Endodermal cell (in vitro differentiated cells): ENCODE data around the gene ZMYND8. TPM values are rescaled to one million over a fixed set of nuclear protein-coding genes. Genes with fewer than 3 reads are reported as not detected.

Source experiments
- DNase-seq: peaks from one replicate; pipeline ENCODE4 v3.0.0-alpha.2; 2017
- H3K27ac ChIP-seq: 2 replicates; pipeline ENCODE4 v1.5.1; 2013; ENCODE audit warnings: mild to moderate bottlenecking, low read depth, low read length, moderate library complexity
- H3K27me3 ChIP-seq: 2 replicates; pipeline ENCODE4 v1.6.1; 2013; ENCODE audit warnings: mild to moderate bottlenecking, low read length, moderate library complexity; ENCODE audit not compliant: insufficient read depth, control insufficient read depth, poor library complexity, severe bottlenecking
- H3K36me3 ChIP-seq: 2 replicates; pipeline ENCODE4 v1.7.0; 2013; ENCODE audit warnings: mild to moderate bottlenecking, low read length, moderate library complexity; ENCODE audit not compliant: control insufficient read depth, insufficient read depth
- H3K4me1 ChIP-seq: one replicate; pipeline ENCODE4 v1.7.0; 2013; ENCODE audit warnings: low read length; ENCODE audit not compliant: control insufficient read depth, insufficient read depth
- H3K4me3 ChIP-seq: 2 replicates; pipeline ENCODE4 v1.5.1; 2013; ENCODE audit warnings: mild to moderate bottlenecking, low read length, moderate library complexity
- H3K9ac ChIP-seq: 2 replicates; pipeline ENCODE4 v1.6.1; 2013; ENCODE audit warnings: mild to moderate bottlenecking, low read length, moderate library complexity; ENCODE audit not compliant: poor library complexity, severe bottlenecking; ENCODE audit errors: extremely low read depth
- H3K9me3 ChIP-seq: 2 replicates; pipeline ENCODE4 v1.6.1; 2013; ENCODE audit warnings: mild to moderate bottlenecking, low read length, moderate library complexity; ENCODE audit not compliant: control insufficient read depth
- H3K27ac Mint-ChIP-seq: 2 replicates; pipeline ENCODE4 v1.8.0; 2020; ENCODE audit warnings: mixed read lengths
- H3K27me3 Mint-ChIP-seq: 2 replicates; pipeline ENCODE4 v1.8.0; 2021; ENCODE audit warnings: mild to moderate bottlenecking, mixed read lengths; ENCODE audit not compliant: insufficient read depth
- H3K36me3 Mint-ChIP-seq: 2 replicates; pipeline ENCODE4 v1.8.0; 2020; ENCODE audit warnings: low read depth, mixed read lengths
- H3K4me1 Mint-ChIP-seq: 2 replicates; pipeline ENCODE4 v1.8.0; 2020; ENCODE audit warnings: mixed read lengths
- H3K4me3 Mint-ChIP-seq: 2 replicates; pipeline ENCODE4 v1.8.0; 2020; ENCODE audit warnings: mild to moderate bottlenecking, moderate library complexity, mixed read lengths
- H3K9me3 Mint-ChIP-seq: 2 replicates; pipeline ENCODE4 v1.8.0; 2020; ENCODE audit warnings: mild to moderate bottlenecking, mixed read lengths
- WGBS, 2 experiments: methylation state at CpG; one replicate each; pipeline versions ENCODE4 v1.1.5 to v1.1.7; 2013; ENCODE audit warnings: missing lambda C conversion rate in 2 of 2, mixed read lengths in 1 of 2; ENCODE audit not compliant: insufficient coverage in 1 of 2, insufficient read length in 1 of 2; 5-methylcytosine and 5-hydroxymethylcytosine counted together
- total RNA-seq, 2 donors: library from RNA; stranded (reverse); fragmentation: NEBNext Ultra II Directional in 1 of 2; extraction: Animal tissue kit (Norgen Biotek cat#: 25700) in 1 of 2; gene quantifications; 2 replicates in 1 of 2; 3 replicates in 1 of 2; pipeline ENCODE4 v1.2.1, GENCODE V29; 2021
- TF ChIP-seq, protein P1 (sequence below): fragments of 200-600 bp; sonication (generic); conservative IDR thresholded peaks from 2 replicates; pipeline ENCODE4 v1.5.0; 2021; ENCODE audit warnings: antibody characterized with exemption, mild to moderate bottlenecking

The ZMYND8 gene
- total RNA-seq, 2 donors from 2014 or later: 85.0 to 99.9 TPM

DNA sequence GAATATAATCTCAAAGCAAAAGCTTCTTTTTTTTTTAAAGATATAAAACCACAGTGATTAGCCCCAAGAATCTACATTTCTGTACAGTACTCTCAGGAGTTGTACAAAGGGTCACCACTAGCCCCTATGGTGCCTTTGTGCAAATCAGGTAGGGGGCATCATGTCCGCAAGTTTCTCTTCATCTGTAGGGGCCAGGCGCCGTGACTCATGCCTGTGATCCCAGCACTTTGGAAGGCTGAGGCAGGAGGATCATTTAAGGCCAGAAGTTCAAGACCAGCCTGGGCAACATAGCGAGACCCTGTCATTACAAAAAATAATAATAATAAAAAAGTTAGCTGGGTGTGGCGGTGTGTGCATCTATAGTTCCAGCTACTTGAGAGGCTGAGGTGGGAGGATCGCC is 63.9 kb downstream of the ZMYND8 start:
- Mint-ChIP-seq H3K27me3 (no peaks in the 10 kb centered on the region), H3K4me1 (peaks cover 14% of the 10 kb centered on the region), H3K36me3 (peaks cover 76% of the 10 kb centered on the region), H3K27ac (no peak overlapping the region), H3K4me3 (no peak overlapping the region), H3K9me3 (no peaks in the 10 kb centered on the region)
- no peak for DNase-seq
- Histone ChIP-seq H3K9ac (no peak overlapping the region), H3K27ac (no peak overlapping the region), H3K4me3 (no peak overlapping the region), H3K4me1 (peaks cover 3% of the 10 kb centered on the region), H3K36me3 (peaks cover 89% of the 10 kb centered on the region), H3K27me3 (no peaks in the 10 kb centered on the region), H3K9me3 (no peaks in the 10 kb centered on the region)
- WGBS, 2 experiments: 95 to 100% methylated on average over 3 to 5 of the region's 6 CpGs
- TF ChIP-seq, protein P1, sequence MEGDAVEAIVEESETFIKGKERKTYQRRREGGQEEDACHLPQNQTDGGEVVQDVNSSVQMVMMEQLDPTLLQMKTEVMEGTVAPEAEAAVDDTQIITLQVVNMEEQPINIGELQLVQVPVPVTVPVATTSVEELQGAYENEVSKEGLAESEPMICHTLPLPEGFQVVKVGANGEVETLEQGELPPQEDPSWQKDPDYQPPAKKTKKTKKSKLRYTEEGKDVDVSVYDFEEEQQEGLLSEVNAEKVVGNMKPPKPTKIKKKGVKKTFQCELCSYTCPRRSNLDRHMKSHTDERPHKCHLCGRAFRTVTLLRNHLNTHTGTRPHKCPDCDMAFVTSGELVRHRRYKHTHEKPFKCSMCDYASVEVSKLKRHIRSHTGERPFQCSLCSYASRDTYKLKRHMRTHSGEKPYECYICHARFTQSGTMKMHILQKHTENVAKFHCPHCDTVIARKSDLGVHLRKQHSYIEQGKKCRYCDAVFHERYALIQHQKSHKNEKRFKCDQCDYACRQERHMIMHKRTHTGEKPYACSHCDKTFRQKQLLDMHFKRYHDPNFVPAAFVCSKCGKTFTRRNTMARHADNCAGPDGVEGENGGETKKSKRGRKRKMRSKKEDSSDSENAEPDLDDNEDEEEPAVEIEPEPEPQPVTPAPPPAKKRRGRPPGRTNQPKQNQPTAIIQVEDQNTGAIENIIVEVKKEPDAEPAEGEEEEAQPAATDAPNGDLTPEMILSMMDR: no peak

DNA sequence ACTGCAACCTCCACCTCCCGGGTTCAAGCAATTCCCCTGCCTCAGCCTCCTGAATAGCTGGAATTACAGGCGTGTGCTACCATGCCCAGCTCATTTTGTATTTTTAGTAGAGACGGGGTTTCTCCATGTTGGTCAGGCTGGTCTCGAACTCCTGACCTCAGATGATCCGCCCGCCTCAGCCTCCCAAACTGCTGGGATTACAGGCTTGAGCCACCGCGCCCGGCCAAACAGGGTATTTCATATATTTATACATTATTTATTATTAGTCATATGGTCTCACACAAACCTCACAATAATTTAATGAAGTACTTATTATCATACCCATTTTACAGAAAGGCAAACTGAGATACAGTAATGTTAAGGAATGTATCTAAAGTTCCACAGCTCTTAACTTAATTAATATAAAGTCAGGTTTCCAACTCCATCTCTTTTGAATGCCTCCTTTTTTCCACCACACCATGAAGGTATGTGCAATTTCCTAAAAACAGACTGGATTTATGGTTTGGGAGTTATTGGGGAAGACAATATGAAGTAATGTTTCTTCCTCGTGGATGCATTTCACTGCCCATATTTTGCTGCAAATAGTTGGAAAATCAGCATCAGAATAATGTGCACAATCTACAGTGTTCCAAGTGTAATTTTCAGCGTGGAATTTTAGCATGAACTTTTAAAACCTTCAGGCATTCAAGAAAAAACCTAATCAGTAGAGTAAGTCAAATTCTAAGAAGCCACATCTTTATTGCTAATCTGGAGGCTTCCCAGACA is 65.7 kb downstream of the ZMYND8 start:
- Histone ChIP-seq H3K36me3 (peaks cover 86% of the 10 kb centered on the region), H3K27me3 (no peaks in the 10 kb centered on the region), H3K9me3 (no peaks in the 10 kb centered on the region), H3K9ac (no peak overlapping the region), H3K4me1 (peaks cover 3% of the 10 kb centered on the region), H3K4me3 (no peak overlapping the region), H3K27ac (no peak overlapping the region)
- DNase-seq: no peak
- 94% methylated on average over 2 to 8 of the region's 11 CpGs for WGBS, 2 experiments
- Mint-ChIP-seq H3K4me1 (peaks cover 14% of the 10 kb centered on the region), H3K27me3 (no peaks in the 10 kb centered on the region), H3K27ac (peak overlapping the region; percentile 0), H3K36me3 (peaks cover 74% of the 10 kb centered on the region), H3K4me3 (no peak overlapping the region), H3K9me3 (no peaks in the 10 kb centered on the region)
- TF ChIP-seq, protein P1: no peak

DNA sequence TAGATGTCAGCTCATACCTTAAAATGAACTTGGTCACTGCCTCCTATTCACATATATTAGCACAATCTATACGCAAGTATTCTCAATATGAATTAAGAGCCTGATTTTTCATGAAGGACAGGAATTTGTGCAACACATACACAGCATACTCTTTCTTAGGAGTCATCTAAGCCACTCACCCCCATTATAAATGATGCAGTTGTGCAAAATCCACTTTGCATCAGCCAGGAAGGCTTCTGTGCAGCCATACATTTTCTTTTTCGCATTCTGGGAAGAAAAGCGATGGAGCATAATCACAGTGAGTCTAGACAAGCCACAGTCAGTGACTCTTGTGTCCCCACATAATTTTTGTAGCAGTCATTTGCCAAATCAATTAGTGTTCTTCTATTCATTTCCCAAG is 66.5 kb downstream of the ZMYND8 start:
- H3K27ac ChIP-seq: no peak overlapping the region
- peaks cover 86% of the 10 kb centered on the region for H3K36me3 ChIP-seq
- H3K4me3 Mint-ChIP-seq: no peak overlapping the region

More for the DNA sequence above, 66.5 kb downstream of the ZMYND8 start:
- TF ChIP-seq, protein P1: no peak
- H3K4me1 ChIP-seq: peaks cover 3% of the 10 kb centered on the region
- H3K27ac Mint-ChIP-seq: no peak overlapping the region
- H3K4me3 ChIP-seq: no peak overlapping the region
- no peak for DNase-seq
- peaks cover 73% of the 10 kb centered on the region for H3K36me3 Mint-ChIP-seq
- peaks cover 14% of the 10 kb centered on the region for H3K4me1 Mint-ChIP-seq
- H3K9me3 Mint-ChIP-seq: no peaks in the 10 kb centered on the region
- H3K9ac ChIP-seq: no peak overlapping the region
- H3K27me3 Mint-ChIP-seq: no peaks in the 10 kb centered on the region
- H3K9me3 ChIP-seq: no peaks in the 10 kb centered on the region
- H3K27me3 ChIP-seq: no peaks in the 10 kb centered on the region
- WGBS, 2 experiments: 97 to 100% methylated on average over 3 of the region's 3 CpGs
